HepG2 (cell line): ENCODE data around the gene IWS1. TPM values are rescaled to one million over a fixed set of nuclear protein-coding genes. Genes with fewer than 3 reads are reported as not detected.

Source experiments
- MTA1 ChIP-seq: sonication (generic); formaldehyde crosslinking; IDR thresholded peaks from 2 replicates; pipeline ENCODE4 v1.4.0; 2020; ENCODE audit warnings: missing genetic modification reagents, mild to moderate bottlenecking, borderline replicate concordance
- MYC ChIP-seq: sonication (generic); formaldehyde crosslinking; IDR thresholded peaks from 2 replicates; pipeline ENCODE4 v1.9.0; 2021; ENCODE audit warnings: missing genetic modification reagents, borderline replicate concordance
- NRL ChIP-seq: sonication (generic); formaldehyde crosslinking; IDR thresholded peaks from 2 replicates; pipeline ENCODE4 v1.5.0; 2020; ENCODE audit warnings: missing genetic modification reagents, mild to moderate bottlenecking, moderate library complexity, borderline replicate concordance
- ZNF274 ChIP-seq: sonication (generic); formaldehyde crosslinking; IDR thresholded peaks from 2 replicates; pipeline ENCODE4 v1.5.1; 2020; ENCODE audit warnings: mild to moderate bottlenecking, missing genetic modification reagents
- ZNF616 ChIP-seq: sonication (generic); formaldehyde crosslinking; IDR thresholded peaks from 2 replicates; pipeline ENCODE4 v1.5.0; 2020; ENCODE audit warnings: low read depth, mild to moderate bottlenecking, missing genetic modification reagents
- ZSCAN30 ChIP-seq: sonication (generic); formaldehyde crosslinking; IDR thresholded peaks from 2 replicates; pipeline ENCODE4 v1.5.0; 2020; ENCODE audit warnings: mild to moderate bottlenecking, missing genetic modification reagents
- polyA plus RNA-seq, 8 experiments: library from polyadenylated mRNA; depleted of rRNA in 3 of 8; stranded (reverse) in 7 of 8; unstranded in 1 of 8; fragments of >200 nt; fragmentation: Illumina TruSeq in 4 of 8; extraction: Trizol in 4 of 8; gene quantifications; 2 replicates each; pipeline versions ENCODE4 v1.2.1 to v1.2.3, GENCODE V29; 2011 to 2016; ENCODE audit warnings: low read depth in 4 of 8, missing spikeins in 1 of 8, mixed read lengths in 1 of 8; ENCODE audit not compliant: insufficient read depth in 1 of 8
- total RNA-seq, 5 experiments: library from RNA; depleted of rRNA; stranded (reverse); fragments of >200 nt; fragmentation: Illumina TruSeq; extraction: Trizol; gene quantifications; 2 replicates each; pipeline ENCODE4 v1.2.3, GENCODE V29; 2016; ENCODE audit warnings: low read depth in 1 of 5
- TF ChIP-seq, protein P1 (sequence below), 2 experiments: fragments of 450-650 bp in 1 of 2; sonication (generic) in 1 of 2; formaldehyde crosslinking in 1 of 2; IDR thresholded peaks; 2 replicates each; pipeline versions ENCODE4 v1.6.1 to v1.8.0; 2016 to 2022; ENCODE audit warnings: antibody characterized with exemption in 1 of 2, mild to moderate bottlenecking in 1 of 2, missing genetic modification reagents in 1 of 2
- TF ChIP-seq, protein P2 (sequence below): sonication (generic); formaldehyde crosslinking; IDR thresholded peaks from 2 replicates; pipeline ENCODE4 v1.5.1; 2020; ENCODE audit warnings: mild to moderate bottlenecking, moderate library complexity, missing genetic modification reagents
- TF ChIP-seq, protein P3 (sequence below): sonication (generic); formaldehyde crosslinking; IDR thresholded peaks from 2 replicates; pipeline ENCODE4 v1.4.0; 2020; ENCODE audit warnings: mild to moderate bottlenecking, missing genetic modification reagents

Gene IWS1
- total and polyA plus RNA-seq, 2 of the 13 experiments (the other 11 are each of a cell fraction or from before 2014, with no cell fraction given): 28.9 to 62.3 TPM

DNA sequence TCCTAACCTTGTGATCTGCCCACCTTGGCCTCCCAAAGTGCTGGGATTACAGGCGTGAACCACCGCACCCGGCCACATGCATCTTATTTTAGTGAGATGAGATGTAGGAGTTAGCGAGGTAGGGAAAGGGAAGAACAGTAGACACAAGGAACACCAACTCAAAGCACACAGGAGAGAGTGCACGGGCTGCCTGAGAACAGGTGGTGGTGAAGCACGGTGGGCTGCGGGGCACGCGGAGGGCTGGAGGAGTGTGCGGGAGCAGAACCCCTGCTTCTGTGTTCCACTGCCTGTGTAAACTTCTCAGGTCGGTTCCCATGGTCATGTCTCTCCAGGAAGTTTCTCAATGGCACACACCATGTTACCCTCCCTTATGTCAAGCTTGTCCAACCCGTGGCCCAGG is 69.3 kb downstream of the IWS1 start (continued):
- TF ChIP-seq, protein P1, sequence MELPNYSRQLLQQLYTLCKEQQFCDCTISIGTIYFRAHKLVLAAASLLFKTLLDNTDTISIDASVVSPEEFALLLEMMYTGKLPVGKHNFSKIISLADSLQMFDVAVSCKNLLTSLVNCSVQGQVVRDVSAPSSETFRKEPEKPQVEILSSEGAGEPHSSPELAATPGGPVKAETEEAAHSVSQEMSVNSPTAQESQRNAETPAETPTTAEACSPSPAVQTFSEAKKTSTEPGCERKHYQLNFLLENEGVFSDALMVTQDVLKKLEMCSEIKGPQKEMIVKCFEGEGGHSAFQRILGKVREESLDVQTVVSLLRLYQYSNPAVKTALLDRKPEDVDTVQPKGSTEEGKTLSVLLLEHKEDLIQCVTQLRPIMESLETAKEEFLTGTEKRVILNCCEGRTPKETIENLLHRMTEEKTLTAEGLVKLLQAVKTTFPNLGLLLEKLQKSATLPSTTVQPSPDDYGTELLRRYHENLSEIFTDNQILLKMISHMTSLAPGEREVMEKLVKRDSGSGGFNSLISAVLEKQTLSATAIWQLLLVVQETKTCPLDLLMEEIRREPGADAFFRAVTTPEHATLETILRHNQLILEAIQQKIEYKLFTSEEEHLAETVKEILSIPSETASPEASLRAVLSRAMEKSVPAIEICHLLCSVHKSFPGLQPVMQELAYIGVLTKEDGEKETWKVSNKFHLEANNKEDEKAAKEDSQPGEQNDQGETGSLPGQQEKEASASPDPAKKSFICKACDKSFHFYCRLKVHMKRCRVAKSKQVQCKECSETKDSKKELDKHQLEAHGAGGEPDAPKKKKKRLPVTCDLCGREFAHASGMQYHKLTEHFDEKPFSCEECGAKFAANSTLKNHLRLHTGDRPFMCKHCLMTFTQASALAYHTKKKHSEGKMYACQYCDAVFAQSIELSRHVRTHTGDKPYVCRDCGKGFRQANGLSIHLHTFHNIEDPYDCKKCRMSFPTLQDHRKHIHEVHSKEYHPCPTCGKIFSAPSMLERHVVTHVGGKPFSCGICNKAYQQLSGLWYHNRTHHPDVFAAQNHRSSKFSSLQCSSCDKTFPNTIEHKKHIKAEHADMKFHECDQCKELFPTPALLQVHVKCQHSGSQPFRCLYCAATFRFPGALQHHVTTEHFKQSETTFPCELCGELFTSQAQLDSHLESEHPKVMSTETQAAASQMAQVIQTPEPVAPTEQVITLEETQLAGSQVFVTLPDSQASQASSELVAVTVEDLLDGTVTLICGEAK (IDR thresholded peaks at IDR 0.05): no peak
- TF ChIP-seq, protein P1 (CRISPR knock-in tag; IDR thresholded peaks at IDR 0.05): 0 out of 2 replicates have a peak, but pooled peaks have one; percentile 22
- TF ChIP-seq NRL: 0 out of 2 replicates have a peak, but pooled peaks have one; percentile 50
- 0 out of 2 replicates have a peak, but pooled peaks have one; percentile 37 for TF ChIP-seq ZNF616 (CRISPR knock-in tag)
- 0 out of 2 replicates have a peak, but pooled peaks have one; percentile 20 for TF ChIP-seq MYC (CRISPR knock-in tag)
- TF ChIP-seq, protein P2, sequence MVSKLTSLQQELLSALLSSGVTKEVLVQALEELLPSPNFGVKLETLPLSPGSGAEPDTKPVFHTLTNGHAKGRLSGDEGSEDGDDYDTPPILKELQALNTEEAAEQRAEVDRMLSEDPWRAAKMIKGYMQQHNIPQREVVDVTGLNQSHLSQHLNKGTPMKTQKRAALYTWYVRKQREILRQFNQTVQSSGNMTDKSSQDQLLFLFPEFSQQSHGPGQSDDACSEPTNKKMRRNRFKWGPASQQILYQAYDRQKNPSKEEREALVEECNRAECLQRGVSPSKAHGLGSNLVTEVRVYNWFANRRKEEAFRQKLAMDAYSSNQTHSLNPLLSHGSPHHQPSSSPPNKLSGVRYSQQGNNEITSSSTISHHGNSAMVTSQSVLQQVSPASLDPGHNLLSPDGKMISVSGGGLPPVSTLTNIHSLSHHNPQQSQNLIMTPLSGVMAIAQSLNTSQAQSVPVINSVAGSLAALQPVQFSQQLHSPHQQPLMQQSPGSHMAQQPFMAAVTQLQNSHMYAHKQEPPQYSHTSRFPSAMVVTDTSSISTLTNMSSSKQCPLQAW (CRISPR knock-in tag): 0 out of 2 replicates have a peak, but pooled peaks have one; percentile 33
- TF ChIP-seq, protein P3, sequence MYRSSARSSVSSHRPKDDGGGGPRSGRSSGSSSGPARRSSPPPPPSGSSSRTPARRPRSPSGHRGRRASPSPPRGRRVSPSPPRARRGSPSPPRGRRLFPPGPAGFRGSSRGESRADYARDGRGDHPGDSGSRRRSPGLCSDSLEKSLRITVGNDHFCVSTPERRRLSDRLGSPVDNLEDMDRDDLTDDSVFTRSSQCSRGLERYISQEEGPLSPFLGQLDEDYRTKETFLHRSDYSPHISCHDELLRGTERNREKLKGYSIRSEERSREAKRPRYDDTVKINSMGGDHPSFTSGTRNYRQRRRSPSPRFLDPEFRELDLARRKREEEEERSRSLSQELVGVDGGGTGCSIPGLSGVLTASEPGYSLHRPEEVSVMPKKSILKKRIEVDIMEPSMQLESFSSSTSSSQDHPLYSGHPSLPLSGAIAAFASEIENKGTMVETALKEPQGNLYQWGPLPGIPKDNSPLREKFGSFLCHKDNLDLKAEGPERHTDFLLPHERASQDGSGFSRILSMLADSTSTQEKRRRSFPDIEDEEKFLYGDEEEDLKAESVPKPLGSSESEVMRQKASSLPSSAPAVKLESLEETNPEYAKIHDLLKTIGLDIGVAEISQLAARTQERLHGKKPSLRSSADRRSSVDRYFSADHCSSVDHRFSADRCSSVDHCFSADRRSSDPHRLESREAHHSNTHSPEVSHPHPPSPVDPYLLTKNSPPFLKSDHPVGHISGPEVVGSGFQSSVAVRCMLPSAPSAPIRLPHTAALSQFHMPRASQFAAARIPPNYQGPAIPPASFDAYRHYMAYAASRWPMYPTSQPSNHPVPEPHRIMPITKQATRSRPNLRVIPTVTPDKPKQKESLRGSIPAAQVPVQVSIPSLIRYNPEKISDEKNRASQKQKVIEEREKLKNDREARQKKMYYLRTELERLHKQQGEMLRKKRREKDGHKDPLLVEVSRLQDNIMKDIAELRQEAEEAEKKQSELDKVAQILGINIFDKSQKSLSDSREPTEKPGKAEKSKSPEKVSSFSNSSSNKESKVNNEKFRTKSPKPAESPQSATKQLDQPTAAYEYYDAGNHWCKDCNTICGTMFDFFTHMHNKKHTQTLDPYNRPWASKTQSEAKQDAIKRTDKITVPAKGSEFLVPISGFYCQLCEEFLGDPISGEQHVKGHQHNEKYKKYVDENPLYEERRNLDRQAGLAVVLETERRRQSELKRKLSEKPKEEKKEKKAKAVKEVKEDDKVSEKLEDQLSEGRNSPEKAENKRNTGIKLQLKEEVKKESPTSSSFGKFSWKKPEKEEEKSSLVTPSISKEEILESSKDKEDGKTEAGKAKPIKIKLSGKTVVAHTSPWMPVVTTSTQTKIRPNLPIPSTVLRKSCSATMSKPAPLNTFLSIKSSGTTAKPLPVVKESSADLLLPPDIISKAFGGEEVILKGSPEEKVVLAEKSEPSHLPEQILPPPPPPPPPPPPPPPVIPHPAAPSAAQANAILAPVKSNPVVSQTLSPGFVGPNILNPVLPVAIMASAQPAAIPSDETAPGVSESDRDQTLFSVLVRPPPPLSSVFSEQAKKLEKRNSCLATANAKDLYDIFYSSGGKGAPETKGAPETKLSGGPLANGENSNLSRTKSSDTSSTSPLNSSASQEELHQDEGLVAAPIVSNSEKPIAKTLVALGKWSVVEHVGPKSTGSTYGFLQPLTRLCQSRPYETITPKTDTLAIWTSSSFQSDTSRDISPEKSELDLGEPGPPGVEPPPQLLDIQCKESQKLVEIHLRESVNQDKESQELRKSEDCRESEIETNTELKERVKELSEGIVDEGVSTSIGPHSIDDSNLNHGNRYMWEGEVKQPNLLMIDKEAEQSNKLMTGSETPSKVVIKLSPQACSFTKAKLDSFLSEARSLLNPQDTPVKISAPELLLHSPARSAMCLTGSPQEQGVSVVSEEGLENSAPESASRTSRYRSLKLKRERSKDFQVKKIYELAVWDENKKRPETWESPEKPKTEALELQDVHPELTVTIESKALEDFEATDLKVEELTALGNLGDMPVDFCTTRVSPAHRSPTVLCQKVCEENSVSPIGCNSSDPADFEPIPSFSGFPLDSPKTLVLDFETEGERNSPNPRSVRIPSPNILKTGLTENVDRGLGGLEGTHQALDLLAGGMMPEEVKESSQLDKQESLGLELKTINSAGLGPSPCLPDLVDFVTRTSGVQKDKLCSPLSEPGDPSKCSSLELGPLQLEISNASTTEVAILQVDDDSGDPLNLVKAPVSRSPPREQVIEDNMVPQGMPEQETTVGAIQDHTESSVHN (CRISPR knock-in tag): 0 out of 2 replicates have a peak, but pooled peaks have one; percentile 31
- peak; percentile 52; the same call in 1 of the 2 replicates for TF ChIP-seq MTA1 (CRISPR knock-in tag)
- TF ChIP-seq ZNF274 (CRISPR knock-in tag): 0 out of 2 replicates have a peak, but pooled peaks have one; percentile 35
- no peak for TF ChIP-seq ZSCAN30 (CRISPR knock-in tag)
